H9 (cell line): ENCODE data around the gene PHF20. TPM values are rescaled to one million over a fixed set of nuclear protein-coding genes. Genes with fewer than 3 reads are reported as not detected.

ENCODE experiments used
- DNase-seq: peaks from one replicate; pipeline ENCODE4 v3.0.0-alpha.2; 2017
- H2AFZ ChIP-seq: one replicate; pipeline ENCODE4 v1.6.1; 2013; ENCODE audit warnings: mild to moderate bottlenecking, low read length, control low read depth, moderate library complexity
- H2AK5ac ChIP-seq: 2 replicates; pipeline ENCODE4 v1.6.1; 2013; ENCODE audit warnings: low read length, control low read depth, mixed read lengths; ENCODE audit not compliant: insufficient read length
- H2BK120ac ChIP-seq: one replicate; pipeline ENCODE4 v1.6.1; 2013; ENCODE audit warnings: low read depth, mild to moderate bottlenecking, low read length, control low read depth, inconsistent platforms; ENCODE audit not compliant: poor library complexity, severe bottlenecking
- H2BK12ac ChIP-seq: 2 replicates; pipeline ENCODE4 v1.6.1; 2013; ENCODE audit warnings: low read length, control low read depth, mixed read lengths, low read depth; ENCODE audit not compliant: insufficient read length
- H2BK15ac ChIP-seq: 2 replicates; pipeline ENCODE4 v1.6.1; 2013; ENCODE audit warnings: low read depth, low read length, control low read depth
- H2BK20ac ChIP-seq: one replicate; pipeline ENCODE4 v1.6.1; 2013; ENCODE audit warnings: low read depth, mild to moderate bottlenecking, low read length, control low read depth, inconsistent platforms; ENCODE audit not compliant: poor library complexity, severe bottlenecking
- H2BK5ac ChIP-seq: 2 replicates; pipeline ENCODE4 v1.6.1; 2013; ENCODE audit warnings: low read length, control low read depth, mixed read lengths; ENCODE audit not compliant: insufficient read length
- H3K14ac ChIP-seq: 2 replicates; pipeline ENCODE4 v1.6.1; 2013; ENCODE audit warnings: low read length, control low read depth; ENCODE audit not compliant: insufficient read depth
- H3K18ac ChIP-seq: 2 replicates; pipeline ENCODE4 v1.6.1; 2013; ENCODE audit warnings: low read depth, mild to moderate bottlenecking, mixed read lengths, low read length, control low read depth; ENCODE audit not compliant: insufficient read length
- H3K23ac ChIP-seq: 2 replicates; pipeline ENCODE4 v1.6.1; 2013; ENCODE audit warnings: low read length, control low read depth, mixed read lengths, low read depth; ENCODE audit not compliant: insufficient read length
- H3K23me2 ChIP-seq: 2 replicates; pipeline ENCODE4 v1.6.1; 2013; ENCODE audit warnings: low read depth, mild to moderate bottlenecking, mixed read lengths, low read length, control low read depth; ENCODE audit not compliant: insufficient read length, poor library complexity, severe bottlenecking
- H3K27ac ChIP-seq: 2 replicates; pipeline ENCODE4 v1.5.1; 2013; ENCODE audit warnings: low read length, control low read depth, mixed read lengths, low read depth; ENCODE audit not compliant: insufficient read length
- H3K27me3 ChIP-seq: 2 replicates; pipeline ENCODE4 v1.6.1; 2013; ENCODE audit warnings: low read length, control low read depth, inconsistent platforms; ENCODE audit not compliant: insufficient read depth
- H3K4ac ChIP-seq: 2 replicates; pipeline ENCODE4 v1.6.1; 2013; ENCODE audit warnings: low read depth, mild to moderate bottlenecking, control low read depth, inconsistent platforms, low read length, moderate library complexity
- H3K4me1 ChIP-seq: 2 replicates; pipeline ENCODE4 v1.6.1; 2013; ENCODE audit warnings: low read length, control low read depth, inconsistent platforms; ENCODE audit not compliant: insufficient read depth
- H3K4me2 ChIP-seq: 2 replicates; pipeline ENCODE4 v1.6.1; 2013; ENCODE audit warnings: low read length, control low read depth, mixed read lengths; ENCODE audit not compliant: insufficient read length, insufficient read depth
- H3K56ac ChIP-seq: 2 replicates; pipeline ENCODE4 v1.6.1; 2013; ENCODE audit warnings: low read depth, mild to moderate bottlenecking, mixed read lengths, low read length, control low read depth; ENCODE audit not compliant: insufficient read length
- H3K79me1 ChIP-seq: 2 replicates; pipeline ENCODE4 v1.6.1; 2013; ENCODE audit warnings: low read depth, mild to moderate bottlenecking, moderate library complexity, low read length, control low read depth, inconsistent platforms; ENCODE audit not compliant: insufficient read depth, poor library complexity, severe bottlenecking
- H3K79me2 ChIP-seq: 2 replicates; pipeline ENCODE4 v1.6.1; 2013; ENCODE audit warnings: low read length, control low read depth, inconsistent platforms; ENCODE audit not compliant: insufficient read depth
- H3K9ac ChIP-seq: 2 replicates; pipeline ENCODE4 v1.6.1; 2013; ENCODE audit warnings: low read length, control low read depth, mixed read lengths; ENCODE audit not compliant: insufficient read length; ENCODE audit errors: extremely low read depth
- H3K9me3 ChIP-seq: one replicate; pipeline ENCODE4 v1.6.1; 2013; ENCODE audit warnings: low read depth, low read length, inconsistent platforms; ENCODE audit not compliant: control insufficient read depth
- H3T11ph ChIP-seq: one replicate; pipeline ENCODE4 v1.6.1; 2013; ENCODE audit warnings: mild to moderate bottlenecking, low read length, control low read depth, inconsistent platforms
- H4K20me1 ChIP-seq: one replicate; pipeline ENCODE4 v1.6.1; 2013; ENCODE audit not compliant: control insufficient read depth, insufficient read length, insufficient read depth
- H4K5ac ChIP-seq: 2 replicates; pipeline ENCODE4 v1.6.1; 2013; ENCODE audit warnings: low read depth, mild to moderate bottlenecking, mixed read lengths, low read length, control low read depth; ENCODE audit not compliant: insufficient read length
- H4K8ac ChIP-seq: replicated peaks from 2 replicates; pipeline ENCODE4 v1.6.1; 2013; ENCODE audit warnings: low read length, control low read depth, mixed read lengths, low read depth; ENCODE audit not compliant: insufficient read length
- H4K91ac ChIP-seq: 2 replicates; pipeline ENCODE4 v1.6.1; 2013; ENCODE audit warnings: low read depth, mild to moderate bottlenecking, moderate library complexity, mixed read lengths, low read length, control low read depth; ENCODE audit not compliant: insufficient read length
- H3K27ac Mint-ChIP-seq, 3 experiments: 2 replicates in 2 of 3; 3 replicates in 1 of 3; pipeline ENCODE4 v1.8.0; 2020 to 2021; ENCODE audit warnings: mixed read lengths in 3 of 3, mild to moderate bottlenecking in 1 of 3, moderate library complexity in 1 of 3
- H3K27me3 Mint-ChIP-seq: 2 replicates; pipeline ENCODE4 v1.8.0; 2021; ENCODE audit warnings: low read depth, mild to moderate bottlenecking, moderate library complexity, mixed read lengths
- H3K36me3 Mint-ChIP-seq, 3 experiments: 2 replicates in 2 of 3; 3 replicates in 1 of 3; pipeline ENCODE4 v1.8.0; 2020 to 2021; ENCODE audit warnings: low read depth in 3 of 3, mixed read lengths in 3 of 3; ENCODE audit not compliant: insufficient read depth in 1 of 3
- H3K4me1 Mint-ChIP-seq, 2 experiments: 2 replicates each; pipeline ENCODE4 v1.8.0; 2020; ENCODE audit warnings: mixed read lengths in 2 of 2
- H3K4me3 Mint-ChIP-seq, 2 experiments: 2 replicates in 1 of 2; 3 replicates in 1 of 2; pipeline ENCODE4 v1.8.0; 2020 to 2021; ENCODE audit warnings: mild to moderate bottlenecking in 2 of 2, mixed read lengths in 2 of 2, moderate library complexity in 1 of 2
- H3K9me3 Mint-ChIP-seq, 2 experiments: 2 replicates in 1 of 2; 3 replicates in 1 of 2; pipeline ENCODE4 v1.8.0; 2020; ENCODE audit warnings: mild to moderate bottlenecking in 2 of 2, mixed read lengths in 2 of 2, moderate library complexity in 1 of 2
- WGBS: extraction: QIAGEN DNeasy Blood & Tissue Kit; methylation state at CpG from one replicate; pipeline ENCODE4 v1.1.7; 2013; ENCODE audit warnings: missing lambda C conversion rate, low lambda C conversion rate, mixed read lengths; ENCODE audit not compliant: insufficient read length; ENCODE audit errors: extremely low coverage; 5-methylcytosine and 5-hydroxymethylcytosine counted together
- total RNA-seq: library from RNA; stranded (reverse); gene quantifications from 2 replicates; pipeline ENCODE4 v1.2.1, GENCODE V29; 2021
- TF ChIP-seq, protein P1 (sequence below): fragments of 200-600 bp; sonication (generic); conservative IDR thresholded peaks from 3 replicates; pipeline ENCODE4 v1.8.0; 2021; ENCODE audit warnings: antibody characterized with exemption, mild to moderate bottlenecking

PHF20 gene
- total RNA-seq, 1 experiment from 2014 or later: 50.3 TPM

DNA sequence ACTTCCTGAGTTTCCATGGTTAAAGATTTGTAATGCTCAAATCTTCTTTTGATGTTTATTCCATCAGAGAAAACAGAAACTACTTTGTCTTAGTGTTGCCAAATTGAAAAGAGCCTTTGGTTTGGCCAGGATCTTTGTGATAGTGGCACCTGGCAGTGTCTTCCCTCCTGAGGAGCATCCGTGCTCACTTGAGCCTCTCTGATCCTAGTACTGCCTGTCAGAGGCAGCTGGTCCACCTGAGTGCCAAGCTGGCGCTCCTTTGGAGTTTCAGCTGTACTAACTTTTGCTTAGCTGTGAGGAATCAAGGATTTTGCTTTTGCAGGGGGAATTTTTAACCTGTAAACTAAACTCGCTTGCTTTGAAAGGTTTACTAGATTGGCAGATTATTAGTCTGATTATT lies 121.1 kb downstream of the PHF20 start:
- Histone ChIP-seq H3K4me1 (no peaks in the 10 kb centered on the region), H3K23ac (no peak overlapping the region), H3K27ac (no peak overlapping the region), H3K4me2 (no peak overlapping the region), H4K20me1 (no peaks in the 10 kb centered on the region), H4K5ac (no peak overlapping the region), H3K23me2 (no peaks in the 10 kb centered on the region), H2BK12ac (no peak overlapping the region), H3K27me3 (no peaks in the 10 kb centered on the region), H4K8ac (no peak overlapping the region), H4K91ac (no peak overlapping the region), H2AK5ac (no peak overlapping the region), H3K9ac (no peak overlapping the region), H2BK5ac (no peak overlapping the region), H3K79me2 (no peaks in the 10 kb centered on the region), H2AFZ (no peak overlapping the region), H3K18ac (no peak overlapping the region), H3K79me1 (no peaks in the 10 kb centered on the region), H3T11ph (no peak overlapping the region), H3K56ac (no peak overlapping the region), H3K4ac (no peak overlapping the region), H3K14ac (no peak overlapping the region), H3K9me3 (no peaks in the 10 kb centered on the region), H2BK20ac (no peak overlapping the region), H2BK15ac (no peak overlapping the region), H2BK120ac (no peak overlapping the region)
- H3K4me3 Mint-ChIP-seq: no peak overlapping the region
- TF ChIP-seq, protein P1, sequence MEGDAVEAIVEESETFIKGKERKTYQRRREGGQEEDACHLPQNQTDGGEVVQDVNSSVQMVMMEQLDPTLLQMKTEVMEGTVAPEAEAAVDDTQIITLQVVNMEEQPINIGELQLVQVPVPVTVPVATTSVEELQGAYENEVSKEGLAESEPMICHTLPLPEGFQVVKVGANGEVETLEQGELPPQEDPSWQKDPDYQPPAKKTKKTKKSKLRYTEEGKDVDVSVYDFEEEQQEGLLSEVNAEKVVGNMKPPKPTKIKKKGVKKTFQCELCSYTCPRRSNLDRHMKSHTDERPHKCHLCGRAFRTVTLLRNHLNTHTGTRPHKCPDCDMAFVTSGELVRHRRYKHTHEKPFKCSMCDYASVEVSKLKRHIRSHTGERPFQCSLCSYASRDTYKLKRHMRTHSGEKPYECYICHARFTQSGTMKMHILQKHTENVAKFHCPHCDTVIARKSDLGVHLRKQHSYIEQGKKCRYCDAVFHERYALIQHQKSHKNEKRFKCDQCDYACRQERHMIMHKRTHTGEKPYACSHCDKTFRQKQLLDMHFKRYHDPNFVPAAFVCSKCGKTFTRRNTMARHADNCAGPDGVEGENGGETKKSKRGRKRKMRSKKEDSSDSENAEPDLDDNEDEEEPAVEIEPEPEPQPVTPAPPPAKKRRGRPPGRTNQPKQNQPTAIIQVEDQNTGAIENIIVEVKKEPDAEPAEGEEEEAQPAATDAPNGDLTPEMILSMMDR: no peak
- no peaks in the 10 kb centered on the region for H3K27me3 Mint-ChIP-seq
- H3K36me3 Mint-ChIP-seq: peaks cover 0 to 16% (median 4%) of the 10 kb centered on the region in 3 experiments; a peak in 5 of 7 replicates
- 0 out of 4 replicates have a peak, but pooled peaks cover 0 to 2% of the 10 kb centered on the region in 2 experiments for H3K4me1 Mint-ChIP-seq
- H3K9me3 Mint-ChIP-seq: no peaks in the 10 kb centered on the region
- H3K27ac Mint-ChIP-seq: no peak overlapping the region
- no peak for DNase-seq
- WGBS: no CpG with 5 or more reads among the region's 3 CpGs
